HL-60 (cell line): ENCODE results near the gene SLC16A12.

Source experiments
- DNase-seq, 2 experiments: peaks; one replicate each; pipeline ENCODE4 v3.0.0-alpha.2; 2010 to 2020; ENCODE audit warnings: low read depth in 1 of 2, low spot score in 1 of 2
- H3K27ac ChIP-seq: fragments of 250-450 bp; sonication (Bioruptor Pico); replicated peaks from 2 replicates; pipeline ENCODE4 v1.5.1; 2020; ENCODE audit warnings: mild to moderate bottlenecking, moderate library complexity
- H3K27me3 ChIP-seq: fragments of 250-450 bp; sonication (Bioruptor Pico); 2 replicates; pipeline ENCODE4 v1.5.1; 2021; ENCODE audit warnings: mild to moderate bottlenecking, moderate library complexity; ENCODE audit not compliant: insufficient read depth, poor library complexity, severe bottlenecking
- H3K4me3 ChIP-seq: replicated peaks from 2 replicates; pipeline ENCODE4 v1.5.1; 2011; ENCODE audit warnings: mild to moderate bottlenecking, control low read depth, low read length; ENCODE audit not compliant: insufficient read depth
- CTCF ChIP-seq: IDR thresholded peaks from one replicate; pipeline ENCODE4 v1.5.1; 2011; ENCODE audit warnings: low read length, control low read depth, inconsistent platforms; ENCODE audit not compliant: insufficient read depth
- GABPA ChIP-seq: IDR thresholded peaks from 2 replicates; pipeline ENCODE4 v1.6.1; 2012; ENCODE audit warnings: low read depth
- POLR2AphosphoS5 ChIP-seq: IDR thresholded peaks from 2 replicates; pipeline ENCODE4 v1.6.1; 2012; ENCODE audit warnings: low read depth
- REST ChIP-seq: IDR thresholded peaks from 2 replicates; pipeline ENCODE4 v1.6.1; 2012; ENCODE audit warnings: low read depth; ENCODE audit not compliant: insufficient replicate concordance
- SPI1 ChIP-seq: IDR thresholded peaks from 2 replicates; pipeline ENCODE4 v1.6.1; 2012; ENCODE audit warnings: low read depth, mild to moderate bottlenecking, borderline replicate concordance

Gene SLC16A12

GRCh38 chr10:89399956-89400355 lies 135.4 kb downstream of the SLC16A12 start:
- DNase-seq, result no peak
- no peaks in the 10 kb centered on the region for H3K27me3 ChIP-seq
- H3K27ac ChIP-seq, result no peak overlapping the region
- H3K4me3 ChIP-seq, result no peak overlapping the region
- TF ChIP-seq REST, result no peak

- Histone ChIP-seq H3K27me3 (no peaks in the 10 kb centered on the region), H3K27ac (no peak overlapping the region), H3K4me3 (no peak overlapping the region)
- DNase-seq, result no peak
- TF ChIP-seq GABPA, result no peak
- TF ChIP-seq POLR2AphosphoS5, result no peak
These were observed 137.2 kb downstream of the SLC16A12 start for GRCh38 chr10:89398003-89398749.

- DNase-seq, result no peak
- H3K4me3 ChIP-seq, result no peak overlapping the region
- H3K27me3 ChIP-seq, result no peaks in the 10 kb centered on the region
- H3K27ac ChIP-seq, result no peak overlapping the region
- TF ChIP-seq CTCF (no peak), SPI1 (no peak)
These were observed 140.3 kb downstream of the SLC16A12 start for GRCh38 chr10:89395141-89395540.

GRCh38 chr10:89393898-89394297 lies 141.5 kb downstream of the SLC16A12 start:
- no peak overlapping the region for H3K4me3 ChIP-seq
- no peak for DNase-seq
- H3K27ac ChIP-seq, result no peak overlapping the region
- H3K27me3 ChIP-seq, result no peaks in the 10 kb centered on the region
- TF ChIP-seq CTCF, result no peak
- no peak for TF ChIP-seq POLR2AphosphoS5
- no peak for TF ChIP-seq GABPA
- TF ChIP-seq SPI1, result no peak
- TF ChIP-seq REST, result no peak

GRCh38 chr10:89392974-89393373 lies 142.4 kb downstream of the SLC16A12 start:
- no peak overlapping the region for H3K27ac ChIP-seq
- no peak for TF ChIP-seq REST
- no peak overlapping the region for H3K4me3 ChIP-seq
- peak; percentile 37 to 72 for DNase-seq
- H3K27me3 ChIP-seq, result no peaks in the 10 kb centered on the region
